IMR-90 (cell line): ENCODE measurements around the gene BRINP3.

Experiments used
- CTCF ChIP-seq: conservative IDR thresholded peaks from 2 replicates; pipeline ENCODE4 v1.5.1; 2012; ENCODE audit warnings: mild to moderate bottlenecking, low read depth, low read length, improper control_type of control experiment
- USF2 ChIP-seq: fragments of 150-350 bp; IDR thresholded peaks from 2 replicates; pipeline ENCODE4 v1.6.1; 2017; ENCODE audit warnings: mild to moderate bottlenecking, antibody characterized with exemption, low read length, low read depth

DNA sequence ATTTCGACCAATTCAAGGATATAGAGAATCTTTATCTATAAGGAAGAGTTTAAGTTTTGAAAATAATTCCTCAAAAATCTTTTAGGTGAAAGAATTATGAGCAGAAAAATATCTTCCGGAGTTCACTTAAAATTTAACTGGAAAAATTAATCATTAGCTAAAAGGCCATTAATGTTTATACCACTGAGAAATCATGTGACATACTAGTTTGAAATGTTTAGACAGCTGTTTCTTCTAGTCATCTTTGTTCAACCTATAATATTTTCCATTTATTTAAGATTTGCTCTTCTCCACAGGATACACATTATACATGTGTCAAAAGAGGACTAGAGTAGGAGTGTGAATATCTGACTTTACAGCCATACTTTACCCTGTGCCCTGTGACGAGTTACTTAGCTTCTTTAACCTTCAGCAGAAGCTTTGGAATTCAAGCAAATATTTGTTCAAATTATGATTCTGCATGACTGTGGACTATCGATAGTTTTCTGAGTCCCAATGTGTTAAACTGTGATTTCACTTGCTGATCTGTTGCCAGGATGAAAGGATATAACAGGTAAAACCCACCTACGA is 374.8 kb downstream of the BRINP3 start:
- TF ChIP-seq USF2: no peak
- TF ChIP-seq CTCF: no peak
